Breast epithelium (tissue), 3 donors: ENCODE data around the gene ANO7.

Source experiments
- CTCF ChIP-seq, 3 donors: fragments of 450-650 bp; IDR thresholded peaks; one replicate each; pipeline ENCODE4 v1.5.1; 2016 to 2017; ENCODE audit warnings: antibody characterized with exemption in 3 of 3, mild to moderate bottlenecking in 3 of 3, moderate library complexity in 3 of 3
- POLR2A ChIP-seq: fragments of 450-650 bp; IDR thresholded peaks from one replicate; pipeline ENCODE4 v1.6.1; 2016; ENCODE audit warnings: antibody characterized with exemption, mild to moderate bottlenecking, moderate library complexity
- POLR2AphosphoS5 ChIP-seq, 3 donors: sonication (generic); formaldehyde crosslinking; IDR thresholded peaks; one replicate each; pipeline ENCODE4 v1.6.1; 2017; ENCODE audit warnings: antibody characterized with exemption in 3 of 3

- TF ChIP-seq CTCF (IDR thresholded peaks at IDR 0.05) (no peak), POLR2A (no peak), POLR2AphosphoS5 (IDR thresholded peaks at IDR 0.05) (no peak)
Observed at GRCh38 chr2:241197947-241198346, 9.5 kb downstream of the ANO7 start.
